Measurements from ENCODE around the gene ZNF566.
"Not testable (repeated sequence)": the region's sequence is repeated elsewhere in the genome, so short reads cannot be mapped to it uniquely, and the experiment has no call there.

ZNF566 gene

DNA sequence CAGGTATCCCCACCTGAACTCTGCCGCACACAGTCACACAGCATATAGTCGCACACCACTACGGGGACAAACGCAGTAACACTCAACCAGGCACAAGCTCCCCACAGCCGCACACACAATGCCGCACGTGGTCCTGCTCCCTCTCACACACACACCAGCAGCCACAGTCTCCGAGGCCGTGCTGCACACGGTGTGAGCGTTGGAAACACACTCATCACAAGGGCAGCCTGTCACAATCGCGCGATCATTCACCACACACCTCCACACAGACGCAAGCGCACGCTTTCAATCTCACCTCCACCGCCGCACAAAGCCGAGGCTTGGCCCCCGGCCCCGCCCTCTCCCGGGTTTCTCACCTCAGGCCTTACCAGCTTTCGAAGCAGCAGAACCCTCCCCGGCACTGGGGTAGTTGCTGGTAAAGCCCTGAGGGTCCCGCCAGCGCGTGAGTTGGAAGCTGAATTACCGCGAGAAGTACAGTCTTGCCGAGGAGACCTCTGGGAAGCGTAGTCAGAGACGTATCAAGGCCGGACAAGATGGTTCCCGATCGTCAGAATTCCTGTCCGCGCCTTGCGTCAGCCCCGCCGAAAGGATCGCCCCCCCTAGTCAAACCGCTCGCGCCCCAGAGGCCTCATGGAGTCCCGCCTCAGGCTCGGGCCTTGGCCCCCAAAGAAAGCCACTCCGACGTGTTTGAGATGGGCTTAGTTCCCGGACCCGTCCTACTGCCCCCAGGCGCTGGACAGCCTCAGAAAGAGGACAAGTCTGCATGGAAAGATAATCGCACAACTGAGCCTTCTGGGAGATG is at the start of gene ZNF566:
Gene ZNF566, minus strand, starts transcription at position 444 of the 802 bp plus-strand sequence. CDS start 13,004 bp downstream, outside the sequence.
- peak; percentile 97 for DNase-seq

DNA sequence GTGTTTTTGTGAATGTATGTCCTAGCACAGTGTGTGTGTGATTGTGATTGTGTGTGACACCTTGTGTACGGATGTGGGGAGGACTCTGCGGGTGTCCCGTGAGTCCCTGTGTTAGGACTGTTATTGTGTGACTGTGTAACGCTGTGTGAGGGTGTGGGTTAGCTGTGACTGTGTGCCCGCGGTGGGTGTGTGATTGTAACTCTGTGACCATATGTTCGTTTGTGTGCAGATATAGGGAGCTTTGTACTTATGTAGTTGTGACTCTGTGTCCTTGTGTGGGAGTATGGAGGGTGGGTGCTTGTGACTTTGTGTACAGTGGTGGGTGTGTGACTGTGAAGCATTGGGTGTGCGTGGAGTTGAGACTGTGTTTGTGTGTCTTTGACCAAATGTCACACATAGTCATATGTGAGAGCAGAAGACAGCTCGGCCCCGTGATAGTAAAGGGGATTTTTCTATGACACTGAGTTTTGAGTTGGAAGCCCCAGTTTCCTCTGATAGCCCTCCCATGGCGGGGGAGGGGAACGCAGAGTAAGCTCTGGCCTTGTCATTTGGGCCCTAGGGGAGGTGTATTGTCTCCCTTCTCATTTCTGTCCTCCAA is 39.7 kb upstream of the ZNF566 start:
- peak; percentile 11 to 38 for DNase-seq

DNA sequence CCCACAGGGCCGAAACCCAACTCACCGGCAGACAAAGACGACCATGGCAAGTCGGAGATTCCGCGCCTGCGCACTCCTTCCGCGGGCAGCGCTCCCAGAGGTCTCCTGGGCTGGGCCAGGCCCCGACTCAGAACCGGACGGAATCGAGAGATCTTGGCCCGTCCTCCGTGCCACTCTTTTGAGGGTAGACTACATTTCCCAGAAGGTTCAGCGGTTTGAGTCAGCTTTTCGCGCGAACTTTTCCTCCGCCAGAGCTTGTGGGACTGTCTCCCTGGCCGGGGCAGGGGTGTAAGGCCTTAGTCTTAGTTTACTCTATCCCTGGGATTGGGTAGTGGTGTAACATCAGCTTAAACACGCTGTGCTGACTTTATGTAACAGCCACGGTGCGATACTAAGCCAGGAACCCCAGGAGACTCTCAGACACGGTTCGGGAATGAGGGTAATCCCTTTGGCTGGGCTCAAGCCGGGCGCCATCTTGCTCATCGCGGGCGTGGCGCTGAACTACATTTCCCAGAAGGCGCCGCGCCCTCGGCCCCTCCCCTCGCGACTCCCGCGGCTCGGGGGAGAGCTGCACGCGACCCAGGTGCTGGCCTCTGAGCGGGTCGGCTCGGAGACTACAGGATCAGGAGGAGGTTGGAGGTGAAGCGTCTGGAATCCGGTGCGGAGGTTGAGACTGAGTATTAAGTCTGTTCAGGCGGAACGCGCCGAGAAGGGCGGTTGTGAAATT is 39.0 kb upstream of the ZNF566 start, which contains the start of gene ZNF260:
Gene ZNF260, minus strand, starts transcription at position 78 of the 727 bp plus-strand sequence. CDS start 13,033 bp downstream, outside the sequence.
- DNase-seq, result peak; percentile 95 to 96

DNA sequence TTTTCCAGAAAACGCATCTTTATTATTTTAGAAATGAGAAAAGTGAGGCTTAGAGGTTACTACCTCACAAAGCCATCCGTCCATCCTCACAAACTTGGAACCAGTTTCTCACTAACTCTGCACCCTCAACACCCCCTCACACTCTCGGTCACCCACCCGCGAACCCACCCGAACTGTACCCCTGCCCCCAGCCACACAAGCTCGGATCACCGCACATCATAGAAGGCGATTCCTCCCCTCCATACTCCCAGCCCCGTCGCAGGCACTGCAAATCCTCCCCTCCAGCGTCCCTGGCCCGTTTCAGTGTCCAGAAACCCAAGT is 38.5 kb upstream of the ZNF566 start:
- no peak for DNase-seq

DNA sequence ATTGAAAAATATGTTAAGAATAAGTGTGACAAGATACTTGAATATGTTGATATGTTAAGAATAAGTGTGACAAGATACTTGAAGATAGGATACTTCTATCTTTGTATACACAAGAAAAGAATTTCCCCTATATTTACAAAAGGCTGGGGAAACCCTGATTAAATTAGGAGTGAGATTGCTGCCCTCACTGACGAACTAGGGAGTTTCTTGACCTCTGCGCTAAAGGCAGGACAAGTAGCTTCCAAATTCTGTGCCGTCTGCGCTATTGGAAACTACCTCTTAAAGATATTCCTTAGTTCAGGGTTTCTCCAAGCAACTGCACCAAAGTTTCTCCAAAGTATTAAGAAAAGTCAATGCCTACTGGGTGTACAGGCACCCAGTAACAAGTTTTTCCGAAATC is 38.0 kb upstream of the ZNF566 start:
- DNase-seq, result no peak

DNA sequence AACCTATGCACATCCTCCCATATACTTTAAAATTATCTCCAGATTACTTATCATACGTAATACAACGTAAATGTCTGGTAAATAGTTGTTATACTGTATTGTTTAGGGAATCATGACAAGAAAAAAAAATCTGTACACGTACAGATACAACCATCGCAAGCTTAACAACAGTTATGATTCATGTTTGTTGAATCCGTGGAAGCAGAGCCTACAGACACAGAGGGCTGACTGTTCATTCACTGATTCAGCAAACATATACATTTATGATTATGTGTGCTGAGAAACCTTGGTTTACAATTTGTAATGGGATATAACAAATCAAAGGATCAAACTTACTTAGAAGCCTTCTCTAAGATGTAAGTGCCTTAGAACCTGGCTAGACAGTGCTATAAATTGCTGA is 37.2 kb upstream of the ZNF566 start:
- DNase-seq, result no peak

DNA sequence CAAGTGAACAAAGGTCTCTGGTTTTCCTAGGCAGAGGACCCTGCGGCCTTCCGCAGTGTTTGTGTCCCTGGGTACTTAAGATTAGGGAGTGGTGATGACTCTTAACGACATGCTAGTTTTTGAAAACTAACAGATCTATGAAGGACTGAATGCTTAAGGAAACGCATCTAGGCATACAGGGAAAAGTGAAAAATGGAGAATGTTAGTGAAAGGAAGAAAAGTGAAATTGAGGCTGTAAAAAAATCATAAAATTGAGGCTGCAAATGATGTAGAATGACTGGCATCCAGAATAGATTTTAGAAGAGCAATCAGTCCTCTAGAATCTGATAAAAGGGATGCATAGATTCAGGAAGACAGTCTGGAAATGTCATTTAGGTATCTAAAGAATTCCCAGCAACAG is 35.3 kb upstream of the ZNF566 start:
- DNase-seq, result no peak

DNA sequence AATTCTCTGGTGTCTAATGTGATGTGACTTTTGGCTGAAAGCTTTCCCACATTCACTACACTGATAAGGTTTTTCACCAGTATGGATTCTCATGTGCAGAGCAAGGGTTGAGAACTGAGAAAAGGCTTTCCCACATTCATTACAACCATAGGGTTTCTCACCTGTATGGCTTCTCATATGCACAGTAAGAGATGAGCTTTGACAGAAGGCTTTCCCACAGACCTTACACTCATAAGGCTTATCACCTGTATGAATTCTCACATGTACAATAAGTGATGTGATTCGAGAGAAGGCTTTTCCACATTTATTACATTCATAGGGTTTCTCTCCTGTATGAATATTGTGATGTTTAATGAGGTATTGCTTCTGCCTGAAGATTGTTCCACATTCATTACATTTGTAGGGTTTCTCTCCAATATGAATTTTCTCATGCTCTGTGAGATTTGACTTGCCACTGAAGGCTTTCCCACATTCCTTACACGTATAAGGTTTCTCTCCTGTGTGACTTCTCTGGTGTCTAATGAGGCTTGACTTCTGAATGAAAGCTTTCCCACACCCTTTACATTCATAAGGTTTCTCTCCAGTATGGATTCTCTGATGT is 24.8 kb upstream of the ZNF566 start:
- no peak for DNase-seq

DNA sequence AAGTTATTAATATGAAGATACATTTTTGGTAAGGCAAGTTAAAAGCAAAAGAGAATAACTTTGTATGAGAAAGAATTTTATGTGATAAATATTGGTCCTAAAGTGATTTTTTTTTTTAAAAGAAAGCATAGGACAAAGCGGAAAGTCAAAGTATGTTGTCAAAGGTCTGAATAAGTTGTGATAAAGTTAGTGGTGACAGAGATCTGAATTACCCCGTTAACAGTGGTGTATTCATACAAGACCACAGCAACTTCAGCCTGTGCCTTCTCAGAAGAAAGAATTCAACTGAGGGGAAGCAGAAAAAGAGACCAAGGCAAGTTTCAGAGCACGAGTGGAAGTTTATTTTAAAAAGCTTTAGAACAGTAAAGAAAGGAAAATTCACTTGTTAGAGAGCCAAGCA is 19.0 kb upstream of the ZNF566 start:
- DNase-seq, result no peak

DNA sequence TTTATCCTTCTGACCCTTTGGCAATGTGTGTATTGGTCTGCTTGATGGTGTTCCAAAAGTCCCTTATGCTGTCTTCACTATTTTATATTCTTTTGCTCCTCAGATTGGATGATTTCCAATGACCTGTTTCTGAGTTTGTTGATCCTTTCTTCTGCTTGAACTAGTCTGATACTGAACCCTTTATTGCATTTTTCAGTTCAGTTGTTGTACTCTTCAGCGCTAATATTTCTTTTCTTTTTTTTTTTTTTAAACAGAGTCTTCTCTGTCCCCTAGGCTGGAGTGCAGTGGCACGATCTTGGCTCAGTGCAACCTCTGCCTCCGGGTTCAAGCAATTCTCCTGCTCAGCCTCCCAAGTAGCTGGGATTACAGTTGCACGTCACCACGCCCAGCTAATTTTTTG is 12.6 kb upstream of the ZNF566 start:
- DNase-seq, result no peak

DNA sequence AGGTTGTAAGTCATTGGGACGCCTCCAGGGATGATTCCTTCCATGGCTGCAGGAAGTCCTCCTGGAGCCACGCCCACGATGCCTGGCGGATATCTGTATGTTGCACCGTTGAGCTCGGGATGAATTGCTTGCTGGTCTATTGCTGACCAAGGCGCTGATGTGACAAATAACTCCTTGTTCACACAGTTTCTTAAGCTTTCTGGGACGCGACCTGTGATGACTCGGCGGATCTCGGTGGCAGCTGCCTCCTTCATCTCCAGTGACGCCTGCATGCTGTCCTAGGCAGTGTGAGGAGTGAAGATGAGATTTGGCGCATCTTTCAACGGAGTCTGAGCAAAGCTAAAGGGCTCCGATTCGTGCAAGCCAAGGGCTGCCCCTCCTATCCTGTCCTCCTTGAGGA is 7.6 kb upstream of the ZNF566 start:
- no peak for DNase-seq

DNA sequence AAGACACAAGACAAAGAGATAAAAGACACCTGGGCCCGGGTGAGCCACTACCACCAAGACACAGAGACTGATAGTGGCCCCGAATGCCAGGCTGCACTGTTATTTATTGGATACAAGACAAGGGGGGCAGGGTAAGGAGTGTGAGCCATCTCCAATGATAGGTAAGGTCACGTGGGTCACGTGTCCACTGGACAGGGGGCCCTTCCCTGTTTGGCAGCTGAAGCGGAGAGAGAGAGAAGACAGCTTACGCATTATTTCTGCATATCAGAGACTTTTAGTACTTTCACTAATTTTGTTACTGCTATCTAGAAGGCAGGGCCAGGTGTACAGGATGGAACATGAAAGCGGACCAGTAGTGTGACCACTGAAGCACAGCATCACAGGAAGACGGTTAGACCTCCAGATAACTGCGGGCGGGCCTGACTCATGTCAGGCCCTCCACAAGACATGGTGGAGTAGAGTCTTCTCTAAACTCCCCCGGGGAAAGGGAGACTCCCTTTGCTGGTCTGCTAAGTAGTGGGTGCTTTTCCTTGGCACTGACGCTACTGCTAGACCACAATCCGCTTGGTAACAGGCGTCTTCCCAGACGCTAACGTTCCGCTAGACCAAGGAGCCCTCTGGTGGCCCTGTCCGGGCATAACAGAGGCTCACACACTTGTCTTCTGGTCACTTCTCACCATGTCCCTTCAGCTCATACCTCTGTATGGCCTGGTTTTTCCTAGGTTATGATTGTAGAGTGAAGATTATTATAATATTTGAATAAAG is 3.5 kb upstream of the ZNF566 start:
- peak; percentile 37 to 43 for DNase-seq

DNA sequence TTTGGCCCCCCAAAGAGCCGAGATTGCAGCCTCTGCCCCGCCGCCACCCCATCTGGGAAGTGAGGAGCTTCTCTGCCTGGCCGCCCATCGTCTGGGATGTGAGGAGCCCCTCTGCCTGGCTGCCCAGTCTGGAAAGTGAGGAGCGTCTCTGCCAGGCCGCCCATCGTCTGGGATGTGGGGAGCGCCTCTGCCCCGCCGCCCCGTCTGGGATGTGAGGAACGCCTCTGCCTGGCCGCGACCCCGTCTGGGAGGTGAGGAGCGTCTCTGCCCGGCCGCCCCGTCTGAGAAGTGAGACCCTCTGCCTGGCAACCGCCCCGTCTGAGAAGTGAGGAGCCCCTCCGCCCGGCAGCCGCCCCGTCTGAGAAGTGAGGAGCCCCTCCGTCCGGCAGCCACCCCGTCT is 1.5 kb upstream of the ZNF566 start:
- DNase-seq, result not testable (repeated sequence)

DNA sequence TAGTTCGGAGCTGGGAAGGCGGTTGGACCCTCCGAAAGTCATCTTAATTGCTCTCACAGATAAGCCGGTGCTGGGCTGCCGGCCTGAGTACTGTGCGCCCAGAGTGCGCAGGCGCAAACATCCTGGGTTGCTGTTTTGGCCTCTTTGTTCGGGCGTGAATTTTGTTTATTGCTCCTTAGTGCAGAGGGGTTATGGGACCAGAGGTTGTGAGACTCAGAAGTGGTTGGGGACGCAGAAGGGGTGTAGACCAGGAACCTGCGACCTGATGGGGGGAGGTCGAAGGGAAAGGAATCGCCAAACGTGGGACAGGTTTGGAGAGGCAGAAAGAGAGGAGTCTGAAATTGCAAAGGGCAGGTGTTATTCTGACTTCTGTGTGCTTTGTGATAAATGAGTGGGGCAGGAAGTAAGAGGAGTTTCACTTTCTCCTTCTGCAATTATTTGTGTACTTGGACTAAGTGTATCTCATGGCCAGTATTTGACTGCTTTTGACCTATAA is 607 bp upstream of the ZNF566 start:
- peak; percentile 82 to 86 for DNase-seq

DNA sequence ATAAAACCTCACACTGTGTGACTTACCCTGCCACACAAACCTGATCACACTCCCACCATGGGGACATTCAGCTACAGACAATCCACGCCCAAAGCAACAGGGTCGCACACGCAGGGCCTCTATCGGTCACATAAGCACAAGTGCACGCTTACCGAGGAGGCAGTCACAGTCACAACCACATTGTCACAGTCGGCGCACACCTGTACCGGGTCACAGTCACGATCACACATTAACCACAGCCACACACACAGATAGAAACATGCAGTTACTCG is 579 bp downstream of the ZNF566 start:
- peak; percentile 38 to 62 for DNase-seq

DNA sequence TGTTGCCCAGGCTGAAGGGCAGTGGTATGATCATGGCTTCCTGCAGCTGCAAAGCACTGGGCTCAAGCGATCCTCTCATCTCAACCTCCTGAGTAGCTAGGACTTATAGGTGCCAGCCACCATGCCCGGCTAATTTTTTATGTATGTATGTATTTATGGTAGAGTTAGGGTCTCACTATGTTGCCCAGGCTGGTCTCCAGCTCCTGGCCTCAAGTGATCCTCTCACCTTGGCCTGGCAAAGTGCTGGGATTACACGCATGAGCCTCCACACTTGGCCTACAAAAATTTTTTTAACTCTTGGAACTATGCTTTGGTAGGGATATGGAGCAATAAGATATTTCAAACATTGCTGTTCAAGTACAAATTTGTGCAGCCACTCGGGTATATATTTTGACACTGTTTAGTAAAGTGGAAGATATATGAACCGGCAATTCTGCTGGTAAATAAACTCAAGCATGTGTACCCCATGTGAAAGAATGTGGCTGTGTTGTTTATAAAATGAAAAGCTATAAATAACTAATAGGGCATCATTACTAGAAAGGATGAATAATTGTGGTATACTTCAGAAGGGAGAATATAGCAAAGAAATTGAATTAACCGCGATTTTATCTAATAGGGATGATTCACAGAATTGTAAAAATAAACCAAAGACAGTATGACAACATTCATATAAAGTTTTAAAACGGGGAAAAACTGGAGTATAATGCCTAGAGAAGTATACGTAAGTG is 1.1 kb downstream of the ZNF566 start:
- no peak for DNase-seq

DNA sequence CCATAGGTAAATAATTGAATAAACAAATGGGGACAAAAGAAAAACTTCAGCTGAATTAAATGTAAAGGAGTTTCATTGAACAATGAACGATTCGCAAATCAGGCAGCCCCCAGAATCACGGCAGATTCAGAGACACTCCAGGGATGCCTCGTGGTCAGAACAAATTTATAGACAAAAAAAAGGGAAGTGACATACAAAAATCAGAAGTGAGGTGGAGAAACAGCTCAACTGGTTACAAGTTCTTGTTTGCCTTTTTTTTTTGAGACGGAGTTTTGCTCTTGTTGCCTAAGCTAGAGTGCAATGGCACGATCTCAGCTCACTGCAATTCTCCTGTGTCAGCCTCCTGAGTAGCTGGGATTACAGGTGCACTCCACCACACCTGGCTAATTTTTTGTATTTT is 5.7 kb downstream of the ZNF566 start:
- DNase-seq, result no peak

DNA sequence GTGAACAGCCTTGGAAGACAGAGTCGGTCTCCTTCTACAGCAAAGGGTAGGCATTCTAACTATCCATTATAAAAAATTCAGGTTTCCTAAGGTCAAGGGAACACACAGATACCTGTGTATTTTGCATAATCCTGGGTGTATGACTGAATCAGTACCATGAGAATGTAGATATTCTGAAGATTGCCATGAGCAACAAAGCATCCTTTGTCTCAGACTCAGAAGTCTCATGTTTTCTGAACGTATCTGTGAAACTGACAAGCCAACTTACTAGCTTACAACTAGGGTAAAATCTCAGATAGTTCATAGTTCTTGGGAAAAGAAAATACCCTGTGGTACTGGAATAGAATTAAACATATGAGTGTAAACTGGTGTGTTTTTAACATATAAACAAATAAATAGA is 6.5 kb downstream of the ZNF566 start:
- DNase-seq, result no peak

DNA sequence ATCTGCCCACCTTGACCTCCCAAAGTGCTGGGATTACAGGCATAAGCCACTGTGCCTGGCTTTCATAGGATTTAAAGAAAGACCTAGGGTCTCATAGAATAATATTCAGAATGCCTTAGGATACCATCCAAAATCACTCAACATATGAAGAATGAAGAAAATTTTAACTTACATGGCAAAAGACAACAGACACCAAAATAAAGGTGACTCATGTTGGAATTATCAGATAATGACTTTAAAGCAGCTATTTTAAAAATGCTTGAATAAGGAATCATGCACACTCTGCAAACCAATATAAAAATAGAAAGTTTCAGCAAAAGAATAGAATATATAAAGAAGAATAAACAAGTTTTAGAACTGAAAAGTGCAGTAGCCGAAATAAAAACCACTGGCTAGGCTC is 29.3 kb downstream of the ZNF566 start:
- no peak for DNase-seq

DNA sequence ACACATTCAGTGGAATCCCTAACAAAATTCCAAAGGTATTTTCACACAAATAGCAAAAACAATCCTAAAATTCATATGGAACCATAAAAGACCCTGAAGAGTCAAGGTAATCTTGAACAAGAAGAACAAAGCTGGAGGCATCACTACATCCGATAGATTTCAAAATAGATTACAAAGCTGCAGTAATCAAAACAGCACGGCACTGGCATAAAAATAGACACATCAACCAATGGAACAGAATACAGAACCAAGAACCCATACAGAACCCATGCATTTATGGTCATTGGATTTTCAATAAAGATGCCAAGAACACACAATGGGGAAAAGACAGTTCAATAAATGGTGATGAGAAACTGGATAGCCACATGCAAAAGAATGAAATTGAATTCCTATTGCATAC is 32.5 kb downstream of the ZNF566 start:
- no peak for DNase-seq

DNA sequence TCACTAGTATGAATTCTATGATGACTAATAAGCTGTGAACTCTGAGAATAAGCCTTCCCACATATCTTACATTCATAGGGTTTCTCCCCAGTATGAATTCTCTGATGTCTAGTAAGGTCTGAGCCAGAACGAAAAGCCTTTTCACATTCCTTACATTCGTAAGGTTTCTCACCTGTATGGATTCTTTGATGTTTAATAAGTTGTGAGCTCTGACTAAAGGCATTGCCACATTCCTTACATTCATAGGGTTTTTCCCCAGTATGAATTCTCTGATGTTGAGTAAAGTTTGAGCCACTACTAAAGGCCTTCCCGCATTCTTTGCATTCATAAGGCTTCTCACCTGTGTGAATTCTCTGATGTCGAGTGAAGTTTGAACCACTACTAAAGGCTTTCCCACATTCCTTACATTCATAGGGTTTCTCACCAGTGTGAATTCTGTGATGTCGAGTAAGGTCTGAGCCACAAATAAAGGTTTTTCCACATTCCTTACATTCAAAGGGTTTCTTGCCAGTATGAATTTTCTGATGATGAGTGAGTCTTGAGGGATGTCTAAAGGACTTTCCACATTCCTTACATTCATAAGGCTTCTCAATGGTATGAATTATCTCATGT is 40.2 kb downstream of the ZNF566 start:
- no peak for DNase-seq

DNA sequence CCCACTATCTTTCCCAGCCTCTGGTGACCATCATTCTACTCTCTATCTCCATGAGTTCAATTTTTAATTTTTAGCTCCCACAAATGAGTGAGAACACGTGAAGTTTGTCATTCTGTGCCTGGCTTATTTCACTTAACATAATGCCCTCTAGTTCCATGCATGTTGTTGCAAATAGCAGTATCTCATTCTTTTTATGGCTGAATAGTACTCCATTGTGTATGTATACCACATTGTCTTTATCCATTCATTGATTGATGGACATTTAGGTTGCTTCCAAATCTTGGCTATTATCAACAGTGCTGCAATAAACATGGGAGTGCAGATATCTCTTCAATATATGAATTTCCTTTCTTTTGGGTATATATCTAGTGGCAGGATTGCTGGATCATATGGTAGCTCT is 48.0 kb downstream of the ZNF566 start:
- no peak for DNase-seq
